OCI-M2 (cell line): ENCODE results near the gene TNS1.

ENCODE experiments used
- DNase-seq: peaks from one replicate; lab custom pipeline; 2025; ENCODE audit not compliant: unreplicated experiment; lab: John Stamatoyannopoulos, UW

TNS1 gene

DNA sequence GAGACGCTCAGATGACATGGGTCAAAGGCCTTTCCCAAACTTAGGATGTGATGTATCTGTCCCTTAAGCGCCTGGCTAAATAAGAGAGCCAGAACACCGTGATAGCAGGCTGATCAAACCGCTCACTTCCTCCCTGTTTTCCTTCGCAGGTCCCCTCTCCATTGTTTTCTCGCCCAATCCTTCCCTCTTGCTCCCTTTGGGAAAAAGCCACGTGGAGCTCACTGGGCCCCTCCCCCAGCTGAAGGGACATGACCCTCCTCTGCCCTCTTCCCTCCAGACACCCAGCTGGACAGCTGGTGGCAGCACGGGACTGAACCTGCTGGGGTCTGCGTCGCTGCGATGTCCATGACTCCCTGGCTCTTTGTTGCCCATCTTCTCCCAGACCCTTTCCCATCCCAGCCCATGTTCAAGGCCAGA is 201.7 kb downstream of the TNS1 start:
- DNase-seq, result no peak

DNA sequence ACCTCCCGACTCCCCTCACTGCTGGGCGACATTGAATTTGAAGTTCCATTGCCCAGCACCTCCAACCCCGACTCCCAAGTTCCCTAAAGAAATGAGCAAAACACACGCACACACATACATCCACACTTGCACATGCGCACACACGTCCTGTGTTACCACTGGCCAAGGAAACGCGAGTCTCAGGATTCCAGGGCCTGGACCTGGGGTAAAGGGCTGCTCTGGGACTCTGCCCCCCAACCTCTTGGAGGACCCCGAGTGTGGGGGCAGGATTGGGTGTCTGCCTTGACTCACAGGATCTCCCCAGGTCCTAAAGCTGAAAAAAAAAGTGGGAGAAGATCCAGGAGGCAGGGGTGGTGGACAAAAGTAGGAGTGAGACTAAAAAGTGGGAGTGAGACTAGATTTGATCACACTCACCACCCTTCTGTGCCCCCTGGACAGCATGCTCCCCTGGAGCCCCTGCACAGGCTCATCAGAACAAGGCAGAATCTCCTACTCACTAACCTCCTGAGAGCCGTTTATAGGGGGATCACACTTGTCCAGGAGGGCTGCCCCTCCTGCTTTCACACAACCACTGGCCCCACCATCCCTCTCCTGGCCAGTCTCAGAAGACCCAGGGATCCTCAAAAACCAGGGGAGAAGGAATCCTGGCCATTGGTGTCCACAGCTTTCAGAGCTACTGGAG is 202.2 kb downstream of the TNS1 start:
- DNase-seq, result no peak

- no peak for DNase-seq
These were observed 203.0 kb downstream of the TNS1 start for GRCh38 chr2:217799563-217800432.

DNA sequence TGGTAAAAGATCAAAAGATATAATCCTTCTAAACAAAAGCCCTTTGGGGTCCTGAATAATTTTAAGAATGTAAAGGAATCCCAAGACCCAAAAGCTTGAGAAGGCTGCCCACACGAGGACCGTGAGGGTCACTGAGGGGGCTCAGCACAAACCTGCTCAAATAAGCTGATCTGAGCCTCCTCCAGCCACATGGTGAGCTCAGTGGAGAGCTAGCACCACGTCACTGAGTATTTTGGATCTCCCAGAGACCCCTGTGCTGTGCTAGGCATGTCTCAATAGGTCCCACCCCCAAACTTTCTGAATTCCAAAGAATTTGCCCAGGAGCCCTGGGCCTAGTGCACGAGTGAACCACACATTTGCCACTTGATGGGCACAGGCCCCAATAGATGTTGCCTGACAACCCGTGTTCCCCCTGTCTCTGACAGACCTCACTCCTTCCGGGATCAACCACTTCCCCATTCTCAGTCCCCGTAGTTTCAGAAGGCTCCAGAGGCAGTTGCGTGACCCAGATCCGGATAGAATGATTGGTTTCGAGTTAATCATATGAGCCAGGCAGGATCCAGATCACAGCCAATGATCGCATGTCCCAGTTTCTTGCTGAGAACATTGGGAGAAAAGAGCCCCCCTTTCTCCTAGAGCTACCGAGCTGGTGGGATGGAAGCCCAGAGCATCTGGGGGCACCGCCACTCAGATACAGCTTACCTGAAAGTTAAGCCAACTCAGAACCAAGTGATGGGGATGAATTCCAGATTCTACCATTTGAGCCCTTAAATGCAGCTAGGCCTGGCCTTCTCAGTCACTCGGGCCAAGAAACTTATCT is 203.8 kb downstream of the TNS1 start:
- no peak for DNase-seq

DNA sequence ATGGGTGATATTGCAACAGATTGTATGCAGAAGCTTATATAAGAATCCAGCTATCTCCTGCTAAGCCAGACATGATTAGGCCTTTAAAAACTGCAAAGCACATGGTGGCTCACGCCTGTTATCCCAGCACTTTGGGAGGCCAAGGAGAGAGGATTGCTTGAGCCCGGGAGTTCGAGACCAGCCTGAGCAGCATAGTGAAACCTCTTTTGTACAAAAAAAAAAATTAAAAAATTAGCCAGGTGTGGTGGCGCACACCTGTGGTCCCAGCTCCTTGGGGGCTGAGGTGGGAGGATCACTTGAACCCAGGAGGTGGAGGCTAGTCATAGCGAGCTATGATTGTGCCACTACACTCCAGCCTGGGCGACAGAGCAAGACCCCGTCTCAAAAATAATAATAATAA is 204.6 kb downstream of the TNS1 start:
- DNase-seq, result no peak

DNA sequence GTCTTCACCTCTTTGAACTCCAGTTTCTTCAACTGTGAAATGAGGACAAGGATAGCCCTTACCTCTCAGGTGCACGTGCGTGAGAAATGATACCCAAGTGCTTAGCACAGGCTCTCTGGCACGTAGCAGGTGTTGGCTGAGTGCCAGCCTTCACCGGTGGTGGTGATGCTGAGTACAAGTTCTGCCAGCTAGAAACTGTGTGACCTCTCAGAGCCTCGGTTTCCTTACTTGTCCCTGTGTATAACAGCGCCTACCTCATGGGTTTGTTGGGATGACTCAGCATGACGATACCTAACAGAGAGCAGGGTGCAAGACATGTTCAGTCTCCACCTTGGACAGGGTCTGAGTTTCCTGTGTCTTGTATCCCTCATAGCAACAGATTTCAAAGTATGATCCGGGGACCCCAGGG is 205.1 kb downstream of the TNS1 start:
- no peak for DNase-seq

GRCh38 chr2:217797165-217797564 is 205.6 kb downstream of the TNS1 start:
- no peak for DNase-seq

GRCh38 chr2:217795706-217796465 is 206.9 kb downstream of the TNS1 start:
- no peak for DNase-seq

- DNase-seq, result no peak
These were observed 207.7 kb downstream of the TNS1 start for GRCh38 chr2:217795067-217795466.

DNA sequence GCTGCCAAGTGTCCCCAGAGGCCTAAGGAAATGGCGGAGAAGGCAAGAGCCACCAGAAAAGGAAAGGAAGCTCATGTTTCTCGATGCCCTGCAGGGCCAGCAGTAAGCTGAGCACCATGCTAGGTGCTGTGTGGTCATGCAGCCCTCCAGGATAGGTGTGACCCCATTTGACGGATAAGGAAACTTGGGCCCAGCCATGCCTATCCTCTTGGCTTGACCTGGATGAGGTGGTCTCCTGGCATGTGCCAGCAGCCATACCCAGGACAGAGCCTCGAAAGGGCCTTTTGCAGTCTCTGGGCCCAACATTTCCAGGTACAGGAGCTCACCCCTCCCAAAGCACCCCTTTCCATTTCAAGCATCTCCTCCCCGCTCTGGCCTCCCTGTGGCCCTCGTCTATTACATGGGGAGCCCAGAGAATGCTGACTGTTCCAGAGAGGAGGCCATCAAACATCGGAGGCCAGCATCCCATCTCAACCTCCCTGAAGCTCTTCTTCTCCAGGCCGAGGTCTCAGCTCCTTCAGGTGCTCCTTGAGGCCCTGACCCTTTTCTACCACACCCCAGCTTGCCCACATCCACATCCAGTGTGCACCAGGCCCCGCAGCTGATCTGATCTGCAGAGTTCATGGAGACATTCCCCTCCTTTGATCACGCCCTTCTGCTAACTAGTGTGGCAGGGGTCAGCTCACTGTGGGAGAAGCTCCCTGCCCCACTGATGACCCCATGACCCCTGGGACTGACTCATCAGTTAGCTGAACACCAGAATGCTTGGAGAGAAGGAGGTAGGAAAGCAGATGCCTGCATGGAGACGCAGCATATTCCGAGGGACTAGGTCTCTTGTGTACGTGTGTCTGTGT is 208.4 kb downstream of the TNS1 start:
- DNase-seq, result no peak

DNA sequence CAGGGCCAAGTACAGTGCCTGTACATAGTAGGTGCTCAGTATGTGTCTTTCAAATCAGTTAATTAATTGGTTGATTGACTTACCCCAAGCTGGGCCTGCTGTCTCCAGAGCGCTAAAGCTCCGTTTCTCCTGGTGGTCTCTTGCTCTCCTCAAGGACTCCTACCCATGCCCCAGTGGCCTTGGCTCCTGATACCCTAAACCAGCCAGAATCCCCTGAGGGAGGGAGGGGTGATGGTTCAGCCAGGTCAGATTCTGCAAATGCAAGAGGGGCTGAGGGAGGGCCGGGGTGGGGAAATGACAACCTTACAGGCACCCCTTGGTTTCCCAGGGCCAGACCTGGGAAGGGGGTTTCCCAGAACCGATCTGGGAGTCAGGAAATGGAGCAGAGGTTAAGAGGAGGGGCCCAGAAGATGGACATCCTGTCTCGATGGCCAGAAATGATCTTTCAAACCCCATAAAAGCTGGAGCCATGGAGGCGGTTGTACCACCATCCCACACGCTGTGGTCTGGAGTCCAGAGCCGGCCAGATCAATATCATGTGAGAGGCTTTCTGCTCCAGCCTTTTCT is 209.1 kb downstream of the TNS1 start:
- DNase-seq, result no peak

DNA sequence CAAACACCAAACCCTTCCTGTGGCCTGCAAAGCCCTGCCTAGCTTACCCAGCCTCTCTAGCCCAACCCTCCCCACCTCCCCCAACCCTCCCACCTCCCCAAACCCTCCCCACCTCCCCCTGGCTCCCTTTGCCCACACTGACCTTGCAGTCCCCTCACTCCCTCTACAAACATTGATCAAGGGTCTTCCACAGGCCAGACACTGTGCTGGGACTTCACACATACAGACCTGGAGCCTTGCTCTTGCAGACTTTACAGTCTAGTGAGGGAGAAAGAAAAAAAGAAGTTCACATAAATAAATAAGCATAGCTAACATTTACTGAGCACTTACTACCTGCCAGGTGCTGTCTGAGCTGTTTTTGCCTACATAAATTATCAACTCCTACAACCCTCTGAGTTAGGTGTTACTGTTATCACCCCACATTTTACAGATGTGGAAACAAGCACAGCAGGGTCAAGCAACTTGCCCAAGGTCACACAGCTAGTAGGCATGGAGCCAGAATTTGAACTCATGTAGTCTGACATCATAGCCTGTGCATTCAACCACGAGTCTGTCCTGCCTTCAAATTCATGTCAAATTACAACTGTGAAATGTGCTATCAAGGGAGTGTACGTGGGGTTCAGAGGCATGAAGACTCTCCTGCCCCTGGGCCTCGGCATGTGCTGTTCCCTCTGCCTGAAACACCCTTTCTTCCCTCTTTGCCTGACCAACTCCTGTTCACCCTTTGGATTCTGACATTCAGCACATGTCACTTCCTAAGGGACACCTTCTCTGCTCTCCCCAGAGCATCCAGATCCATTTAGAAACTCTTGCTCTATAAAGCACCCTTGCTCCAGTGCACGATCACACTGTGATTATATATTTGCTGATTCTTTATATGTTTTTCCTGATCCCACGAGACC is 209.9 kb downstream of the TNS1 start:
- no peak for DNase-seq

- DNase-seq, result no peak
These were observed 211.2 kb downstream of the TNS1 start for GRCh38 chr2:217791551-217791950.

GRCh38 chr2:217790681-217791392 is 212.0 kb downstream of the TNS1 start:
- no peak for DNase-seq

DNA sequence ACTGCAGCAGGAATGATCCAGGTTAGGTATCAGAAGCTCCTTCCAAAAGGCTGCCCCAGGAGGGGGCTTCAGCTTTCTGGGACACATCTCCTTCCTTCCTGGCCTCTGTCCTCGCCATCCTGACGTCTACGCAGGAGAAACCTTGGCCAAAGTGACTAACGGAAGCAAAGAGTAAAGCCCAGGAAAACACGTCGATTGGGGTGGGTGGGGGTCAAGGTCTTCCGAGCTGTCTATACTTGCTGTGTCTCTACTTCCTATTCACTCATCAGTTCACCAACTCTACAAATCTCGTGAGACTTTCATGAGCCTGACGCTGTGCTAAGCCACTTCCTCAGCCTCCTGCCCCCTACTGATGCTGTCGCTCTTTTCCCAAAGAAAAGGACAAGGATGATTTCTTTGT is 212.6 kb downstream of the TNS1 start:
- DNase-seq, result no peak

- DNase-seq, result no peak
These were observed 213.0 kb downstream of the TNS1 start for GRCh38 chr2:217789736-217790181.

- DNase-seq, result peak; percentile 9
These were observed 213.6 kb downstream of the TNS1 start for GRCh38 chr2:217789003-217789735.
